CD4-positive, alpha-beta T cell treated with Interleukin-15 for 1 hour (primary cell): ENCODE results near the gene SIGLEC8.
"Not testable (repeated sequence)": the region's sequence is repeated elsewhere in the genome, so short reads cannot be mapped to it uniquely, and the experiment has no call there.

Experiments used
- DNase-seq: peaks from one replicate; pipeline ENCODE4 v3.0.0-alpha.2; 2020

SIGLEC8 gene

GRCh38 chr19:51472607-51473006 lies 14.4 kb upstream of the SIGLEC8 start:
- no peak for DNase-seq

GRCh38 chr19:51471527-51471926 lies 13.3 kb upstream of the SIGLEC8 start:
- no peak for DNase-seq

GRCh38 chr19:51470966-51471365 lies 12.7 kb upstream of the SIGLEC8 start:
- DNase-seq: no peak

- DNase-seq: no peak
Measured at GRCh38 chr19:51469629-51470028, 11.4 kb upstream of the SIGLEC8 start.

GRCh38 chr19:51469162-51469561 lies 10.9 kb upstream of the SIGLEC8 start:
- DNase-seq: no peak

- no peak for DNase-seq
Measured at GRCh38 chr19:51468545-51468920, 10.3 kb upstream of the SIGLEC8 start.

GRCh38 chr19:51467864-51468544 lies 9.8 kb upstream of the SIGLEC8 start:
- DNase-seq: no peak

- DNase-seq: no peak
Measured at GRCh38 chr19:51466723-51467122, 8.5 kb upstream of the SIGLEC8 start.

GRCh38 chr19:51463976-51464581 lies 5.8 kb upstream of the SIGLEC8 start:
- not testable (repeated sequence) for DNase-seq

GRCh38 chr19:51462681-51463080 lies 4.4 kb upstream of the SIGLEC8 start:
- DNase-seq: no peak

- DNase-seq: no peak
Measured at GRCh38 chr19:51462276-51462675, 4.0 kb upstream of the SIGLEC8 start.

- DNase-seq: no peak
Measured at GRCh38 chr19:51461723-51462161, 3.5 kb upstream of the SIGLEC8 start.

- DNase-seq: no peak
Measured at GRCh38 chr19:51460164-51460992, 2.1 kb upstream of the SIGLEC8 start.

GRCh38 chr19:51458899-51459505 lies 748 bp upstream of the SIGLEC8 start:
- DNase-seq: no peak

GRCh38 chr19:51457351-51458013 lies 772 bp downstream of the SIGLEC8 start:
- no peak for DNase-seq

GRCh38 chr19:51456541-51457290 lies 1.5 kb downstream of the SIGLEC8 start:
- no peak for DNase-seq

- DNase-seq: no peak
Measured at GRCh38 chr19:51450730-51451307, 7.4 kb downstream of the SIGLEC8 start.

- DNase-seq: no peak
Measured at GRCh38 chr19:51448411-51449016, 9.7 kb downstream of the SIGLEC8 start.

- no peak for DNase-seq
Measured at GRCh38 chr19:51448011-51448410, 10.2 kb downstream of the SIGLEC8 start.

GRCh38 chr19:51447510-51447909 lies 10.7 kb downstream of the SIGLEC8 start:
- not testable (repeated sequence) for DNase-seq
